Endothelial cell of umbilical vein (primary cell): Measurements from ENCODE around the gene SNED1. TPM values are rescaled to one million over a fixed set of nuclear protein-coding genes. Genes with fewer than 3 reads are reported as not detected.

Experiments
- BruUV-seq: library from RNA; stranded (reverse); fragments of 400-500 nt; replicated peaks from 2 replicates; lab custom pipeline; 2021; lab: Mats Ljungman, UMichigan
- CTCF ChIA-PET: fragments of 300-600, 350-600 bp; sonication (Branson Sonifier 250); formaldehyde crosslinking; loops from one replicate; lab custom pipeline; 2021; ENCODE audit warnings: antibody characterized with exemption, inconsistent platforms; lab: Charles Lee
- POLR2A ChIA-PET: fragments of 300-600, 350-600 bp; sonication (Branson Sonifier 250); formaldehyde crosslinking; loops from one replicate; lab custom pipeline; 2021; ENCODE audit warnings: antibody characterized with exemption, inconsistent platforms; lab: Charles Lee
- DNase-seq: peaks from one replicate; pipeline ENCODE4 v3.0.0-alpha.2; 2011; ENCODE audit warnings: low read depth, low spot score
- FAIRE-seq: peaks from 2 replicates; lab custom pipeline; 2011; peaks lifted over from hg19 to GRCh38; lab: Jason Lieb, UNC
- H2AFZ ChIP-seq: 2 replicates; pipeline ENCODE4 v1.6.0; 2012; ENCODE audit warnings: low read depth, low read length, control low read depth, inconsistent platforms
- H3K27ac ChIP-seq: 2 replicates; pipeline ENCODE4 v1.5.1; 2011; ENCODE audit warnings: low read depth, mild to moderate bottlenecking, control low read depth, low read length, moderate library complexity; ENCODE audit not compliant: insufficient read depth
- H3K27me3 ChIP-seq, 2 experiments: 2 replicates each; pipeline versions ENCODE4 v1.6.0 to v1.6.1; 2011; ENCODE audit warnings: low read length in 2 of 2, mixed read lengths in 1 of 2; ENCODE audit not compliant: control insufficient read depth in 2 of 2, insufficient read depth in 2 of 2
- H3K36me3 ChIP-seq, 2 experiments: 2 replicates in 1 of 2; 3 replicates in 1 of 2; pipeline ENCODE4 v1.5.1; 2011; ENCODE audit warnings: low read length in 2 of 2, mild to moderate bottlenecking in 1 of 2, moderate library complexity in 1 of 2; ENCODE audit not compliant: control insufficient read depth in 2 of 2, insufficient read depth in 2 of 2; ENCODE audit errors: extremely low read depth in 1 of 2
- H3K4me1 ChIP-seq: 3 replicates; pipeline ENCODE4 v1.5.1; 2011; ENCODE audit warnings: mild to moderate bottlenecking, low read length; ENCODE audit not compliant: control insufficient read depth, insufficient read depth; ENCODE audit errors: extremely low read depth
- H3K4me2 ChIP-seq: 2 replicates; pipeline ENCODE4 v1.6.1; 2011; ENCODE audit warnings: low read length, control low read depth, mixed read lengths; ENCODE audit not compliant: insufficient read depth
- H3K4me3 ChIP-seq, 3 experiments: fragments of 200-600 bp in 1 of 3; sonication (generic), shearing (Covaris generic) in 1 of 3; replicated peaks in 1 of 3; 2 replicates each; pipeline ENCODE4 v1.5.1; 2011 to 2016; ENCODE audit warnings: control low read depth in 3 of 3, low read length in 3 of 3, mild to moderate bottlenecking in 2 of 3, inconsistent platforms in 1 of 3, low read depth in 1 of 3, moderate library complexity in 1 of 3; ENCODE audit not compliant: insufficient read depth in 1 of 3
- H3K79me2 ChIP-seq: 2 replicates; pipeline ENCODE4 v1.6.0; 2012; ENCODE audit warnings: low read length, inconsistent platforms; ENCODE audit not compliant: control insufficient read depth, insufficient read depth
- H3K9ac ChIP-seq: replicated peaks from 2 replicates; pipeline ENCODE3; 2011; ENCODE audit warnings: low read length, control low read depth; ENCODE audit not compliant: insufficient read depth; ENCODE audit errors: extremely low read depth
- H3K9me1 ChIP-seq: replicated peaks from 3 replicates; pipeline ENCODE4 v1.6.0; 2011; ENCODE audit warnings: mild to moderate bottlenecking, low read length; ENCODE audit not compliant: control insufficient read depth, insufficient read depth; ENCODE audit errors: extremely low read depth
- H3K9me3 ChIP-seq: replicated peaks from 2 replicates; pipeline ENCODE4 v1.5.1; 2012; ENCODE audit warnings: low read length, inconsistent platforms; ENCODE audit not compliant: control insufficient read depth, insufficient read depth
- H4K20me1 ChIP-seq: replicated peaks from 2 replicates; pipeline ENCODE3; 2011; ENCODE audit warnings: mild to moderate bottlenecking, low read length; ENCODE audit not compliant: control insufficient read depth, insufficient read depth; ENCODE audit errors: extremely low read depth
- CTCF ChIP-seq, 2 donors: IDR thresholded peaks; 1 replicate in 1 of 2; 2 replicates in 1 of 2; pipeline ENCODE4 v1.5.1; 2011; ENCODE audit warnings: low read length in 2 of 2, mild to moderate bottlenecking in 2 of 2, moderate library complexity in 2 of 2, control low read depth in 1 of 2, inconsistent platforms in 1 of 2, low read depth in 1 of 2; ENCODE audit not compliant: insufficient read depth in 1 of 2; ENCODE audit errors: extremely low read depth in 1 of 2
- EZH2 ChIP-seq: IDR thresholded peaks from 2 replicates; pipeline ENCODE4 v1.6.1; 2012; ENCODE audit warnings: borderline replicate concordance, low read depth, mild to moderate bottlenecking, moderate library complexity, low read length, inconsistent platforms; ENCODE audit not compliant: severe bottlenecking
- FOS ChIP-seq: IDR thresholded peaks from 2 replicates; pipeline ENCODE4 v1.6.1; 2011; ENCODE audit warnings: mild to moderate bottlenecking, low read length, moderate library complexity, borderline replicate concordance; ENCODE audit not compliant: insufficient read depth
- GATA2 ChIP-seq: IDR thresholded peaks from 2 replicates; pipeline ENCODE4 v1.7.0; 2011; ENCODE audit warnings: low read depth, mild to moderate bottlenecking, moderate library complexity, mixed read lengths, low read length; ENCODE audit not compliant: insufficient read length, insufficient read depth
- JUN ChIP-seq: IDR thresholded peaks from 2 replicates; pipeline ENCODE4 v1.6.1; 2011; ENCODE audit warnings: borderline replicate concordance, low read depth; ENCODE audit not compliant: insufficient read length, insufficient read depth
- MAX ChIP-seq: IDR thresholded peaks from 2 replicates; pipeline ENCODE4 v1.6.1; 2011; ENCODE audit not compliant: insufficient read depth, insufficient read length
- MYC ChIP-seq: IDR thresholded peaks from one replicate; pipeline ENCODE4 v1.6.1; 2011; ENCODE audit warnings: mild to moderate bottlenecking, low read depth, low read length
- POLR2A ChIP-seq: IDR thresholded peaks from 2 replicates; pipeline ENCODE4 v1.6.1; 2012; ENCODE audit warnings: low read depth, mild to moderate bottlenecking, control low read depth, low read length
- POLR2AphosphoS5 ChIP-seq: IDR thresholded peaks from 2 replicates; pipeline ENCODE4 v1.6.1; 2012; ENCODE audit warnings: low read depth, mild to moderate bottlenecking, control low read depth, low read length, moderate library complexity; ENCODE audit not compliant: insufficient read depth
- dilution Hi-C: fragments of 300-500 bp; cut with MboI; formaldehyde crosslinking; loops from one replicate; pipeline ENCODE4 v1.15.0; 2019; ENCODE audit warnings: low sequenced_read_pairs; ENCODE audit not compliant: extremely low pct_ligation_motif_present
- intact Hi-C: fragments of 100-400 bp; cut with micrococcal nuclease; formaldehyde crosslinking; loops from one replicate; pipeline ENCODE4 v1.10.0; 2022
- polyA plus RNA-seq, 4 experiments: library from polyadenylated mRNA; depleted of rRNA in 3 of 4; stranded (reverse) in 3 of 4; unstranded in 1 of 4; fragments of >200 nt; gene quantifications; 2 replicates each; pipeline versions ENCODE4 v1.2.1 to v1.2.3, GENCODE V29; 2011 to 2012; ENCODE audit warnings: missing spikeins in 1 of 4
- total RNA-seq: library from RNA; stranded (reverse); gene quantifications from 2 replicates; pipeline ENCODE4 v1.2.3, GENCODE V29; 2021

Gene SNED1
- total and polyA plus RNA-seq, 2 donors (not counting 3 experiments of a cell fraction or from before 2014, with no cell fraction given), result 14.1 to 17.2 TPM

GRCh38 chr2:240966457-240966905 lies 31.9 kb upstream of the SNED1 start:
- intact Hi-C loops, result no loop called here
- no peaks in the 10 kb centered on the region for H3K79me2 ChIP-seq
- no peaks in the 10 kb centered on the region for H3K36me3 ChIP-seq
- H3K27me3 ChIP-seq, result no peaks in the 10 kb centered on the region
- H3K4me3 ChIP-seq, result no peak overlapping the region
- no peaks in the 10 kb centered on the region for H3K9me3 ChIP-seq
- dilution Hi-C loops, result no loop called here
- H3K9me1 ChIP-seq, result no peaks in the 10 kb centered on the region
- FAIRE-seq, result no peak
- H2AFZ ChIP-seq, result no peak overlapping the region
- no peak overlapping the region for H3K4me2 ChIP-seq
- ChIA-PET POLR2A (no interaction called here), CTCF (interaction anchor here (1.1 to 1.9 kb wide), 3 partner anchors 17 to 112 kb away, joined by 3 to 8 read pairs (median 6); no protein-coding TSS in a partner anchor)
- TF ChIP-seq GATA2, result no peak
- TF ChIP-seq POLR2AphosphoS5, result no peak
- no peak for TF ChIP-seq MAX
- TF ChIP-seq EZH2, result no peak
- no peak for TF ChIP-seq FOS
- TF ChIP-seq CTCF (IDR thresholded peaks at IDR 0.05; ENCODE audit: extremely low read depth in 1 of 2, insufficient read depth in 1 of 2, low read depth in 1 of 2, low read length in 2 of 2), result no peak
- TF ChIP-seq POLR2A, result no peak
- TF ChIP-seq JUN, result no peak
- TF ChIP-seq MYC, result no peak
- H3K9ac ChIP-seq, result no peak overlapping the region
- no TSS peak for BruUV-seq
- H3K27ac ChIP-seq, result no peak overlapping the region
- no peaks in the 10 kb centered on the region for H4K20me1 ChIP-seq
- no peaks in the 10 kb centered on the region for H3K4me1 ChIP-seq
- DNase-seq, result no peak
